Measurements from ENCODE around the gene CFAP99. TPM values are rescaled to one million over a fixed set of nuclear protein-coding genes. Genes with fewer than 3 reads are reported as not detected.

Gene CFAP99
- total and polyA plus RNA-seq, 2 donors (not counting 1 experiment from before 2014, with no cell fraction given), result not detected

DNA sequence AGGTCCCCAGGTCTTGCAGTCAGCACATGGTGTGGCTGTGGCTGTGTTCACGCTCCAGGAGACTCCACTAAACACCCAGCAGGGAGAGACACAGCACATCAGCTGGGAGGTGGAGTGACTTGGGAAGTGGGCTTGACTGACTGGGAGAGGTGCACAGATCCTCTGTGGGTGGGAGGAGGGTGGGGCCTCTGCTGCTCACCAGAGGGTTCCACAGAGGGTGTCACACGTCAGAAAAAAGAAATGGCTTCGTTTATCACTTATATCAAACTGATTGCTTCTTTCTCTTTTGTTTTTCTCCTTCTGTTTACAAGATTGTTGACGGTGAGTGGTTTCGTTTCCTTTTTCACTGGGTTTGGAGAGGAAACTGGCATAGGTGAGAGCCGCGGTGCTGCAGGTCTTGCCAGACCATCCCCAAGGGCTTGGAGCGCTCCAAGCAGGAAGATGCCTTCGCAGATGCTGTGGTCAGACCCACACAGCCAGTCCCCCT lies 92.9 kb downstream of the CFAP99 start:
- H3K27me3 Mint-ChIP-seq, result no peaks in the 10 kb centered on the region
- WGBS (ENCODE audit: insufficient coverage), result 92% methylated on average over 4 of the region's 9 CpGs
- Histone ChIP-seq H3K9me3 (ENCODE audit: control extremely low read depth in 1 of 3, control insufficient read depth in 2 of 3, insufficient read depth in 1 of 3, low read length in 2 of 3) (no peaks in the 10 kb centered on the region), H3K27ac (ENCODE audit: low read length in 2 of 2) (peak overlapping the region; percentile 62 to 73), H3K36me3 (replicated peaks in 1 of 2; ENCODE audit: control extremely low read depth in 1 of 2, control insufficient read depth in 1 of 2, extremely low read depth in 1 of 2, insufficient read depth in 2 of 2, low read length in 1 of 2) (peaks cover 22 to 69% of the 10 kb centered on the region in 2 experiments), H3K27me3 (replicated peaks in 1 of 4; ENCODE audit: control extremely low read depth in 1 of 4, control insufficient read depth in 3 of 4, insufficient read depth in 4 of 4, low read length in 3 of 4) (no peaks in the 10 kb centered on the region), H2AFZ (ENCODE audit: insufficient read depth, low read depth, low read length, poor library complexity, severe bottlenecking) (no peak overlapping the region), H3K4me3 (ENCODE audit: control extremely low read depth in 1 of 5, extremely low read depth in 1 of 5, insufficient read depth in 1 of 5, low read depth in 2 of 5, low read length in 4 of 5) (no peak overlapping the region), H3K79me2 (ENCODE audit: control insufficient read depth, insufficient read depth, low read length) (peaks cover 44% of the 10 kb centered on the region), H3K9ac (ENCODE audit: low read length) (peak overlapping the region; percentile 37), H4K20me1 (ENCODE audit: control insufficient read depth, insufficient read depth, low read length, poor library complexity, severe bottlenecking) (peaks cover 50% of the 10 kb centered on the region), H3K4me1 (ENCODE audit: control insufficient read depth in 2 of 2, insufficient read depth in 2 of 2, low read length in 2 of 2) (peaks cover 16 to 26% of the 10 kb centered on the region in 2 donors), H3K4me2 (replicated peaks; ENCODE audit: low read depth, low read length, poor library complexity, severe bottlenecking) (peak overlapping the region; percentile 37)
- peak overlapping the region; percentile 55 for H3K4me3 Mint-ChIP-seq
- H3K27ac Mint-ChIP-seq, result peak overlapping the region; percentile 87
- TF ChIP-seq EZH2 (IDR thresholded peaks at IDR 0.05; ENCODE audit: borderline replicate concordance, insufficient read depth, low read depth, low read length, poor library complexity, severe bottlenecking), result no peak
- TF ChIP-seq, protein P1, sequence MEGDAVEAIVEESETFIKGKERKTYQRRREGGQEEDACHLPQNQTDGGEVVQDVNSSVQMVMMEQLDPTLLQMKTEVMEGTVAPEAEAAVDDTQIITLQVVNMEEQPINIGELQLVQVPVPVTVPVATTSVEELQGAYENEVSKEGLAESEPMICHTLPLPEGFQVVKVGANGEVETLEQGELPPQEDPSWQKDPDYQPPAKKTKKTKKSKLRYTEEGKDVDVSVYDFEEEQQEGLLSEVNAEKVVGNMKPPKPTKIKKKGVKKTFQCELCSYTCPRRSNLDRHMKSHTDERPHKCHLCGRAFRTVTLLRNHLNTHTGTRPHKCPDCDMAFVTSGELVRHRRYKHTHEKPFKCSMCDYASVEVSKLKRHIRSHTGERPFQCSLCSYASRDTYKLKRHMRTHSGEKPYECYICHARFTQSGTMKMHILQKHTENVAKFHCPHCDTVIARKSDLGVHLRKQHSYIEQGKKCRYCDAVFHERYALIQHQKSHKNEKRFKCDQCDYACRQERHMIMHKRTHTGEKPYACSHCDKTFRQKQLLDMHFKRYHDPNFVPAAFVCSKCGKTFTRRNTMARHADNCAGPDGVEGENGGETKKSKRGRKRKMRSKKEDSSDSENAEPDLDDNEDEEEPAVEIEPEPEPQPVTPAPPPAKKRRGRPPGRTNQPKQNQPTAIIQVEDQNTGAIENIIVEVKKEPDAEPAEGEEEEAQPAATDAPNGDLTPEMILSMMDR (IDR thresholded peaks at IDR 0.05), result no peak
- intact Hi-C loops (cut with micrococcal nuclease), result no loop called here
- ATAC-seq (ENCODE audit: low read depth) (peak; percentile 63), DNase-seq (peak; percentile 62)
- H3K9me3 Mint-ChIP-seq (ENCODE audit: insufficient read depth), result no peaks in the 10 kb centered on the region
- CTCF ChIA-PET, result interaction anchor here (0.6 to 2.0 kb wide), 3 partner anchors 25 to 292 kb away, joined by 3 to 6 read pairs (median 3); partner anchors contain the start of gene FAM193A
- POLR2A ChIA-PET, result interaction anchor here (0.6 kb wide), 1 partner anchor 341 kb away, joined by 6 read pairs; no protein-coding TSS in a partner anchor
- H3K4me1 Mint-ChIP-seq, result peaks cover 24% of the 10 kb centered on the region

Other genes starting within 250 kb of the CFAP99 start
- gene HAUS3, start 176.8 kb upstream of the CFAP99 start, total RNA-seq, result 24.2 and 26.5 TPM in 2 replicates
- 8.2 and 18.7 TPM in 2 replicates for gene HAUS3, start 176.8 kb upstream of the CFAP99 start, polyA plus RNA-seq
- 1.5 and 4.2 TPM in 2 replicates for gene POLN, start 176.8 kb upstream of the CFAP99 start, total RNA-seq
- 0.73 and 1.7 TPM in 2 replicates for gene POLN, start 176.8 kb upstream of the CFAP99 start, polyA plus RNA-seq
- gene MXD4, start 156.8 kb upstream of the CFAP99 start, total RNA-seq, result 67.3 and 70.6 TPM in 2 replicates
- gene MXD4, start 156.8 kb upstream of the CFAP99 start, polyA plus RNA-seq, result 62.4 and 75.3 TPM in 2 replicates
- gene ZFYVE28, start 310 bp upstream of the CFAP99 start, total RNA-seq, result 12.1 and 13.4 TPM in 2 replicates
- 5.8 and 7.6 TPM in 2 replicates for gene ZFYVE28, start 310 bp upstream of the CFAP99 start, polyA plus RNA-seq
- gene RNF4, start 50.2 kb downstream of the CFAP99 start, total RNA-seq, result 95.2 and 104 TPM in 2 replicates
- gene RNF4, start 50.2 kb downstream of the CFAP99 start, polyA plus RNA-seq, result 61.8 and 75.7 TPM in 2 replicates
- gene FAM193A, start 117.7 kb downstream of the CFAP99 start, total RNA-seq, result 62.7 and 67.8 TPM in 2 replicates
- gene FAM193A, start 117.7 kb downstream of the CFAP99 start, polyA plus RNA-seq, result 16.0 and 18.2 TPM in 2 replicates

Data from B cell (primary cell).